ENCODE results near the gene SLC25A26. TPM values are rescaled to one million over a fixed set of nuclear protein-coding genes. Genes with fewer than 3 reads are reported as not detected.

Gene SLC25A26
- total and polyA plus RNA-seq, 2 experiments from 2014 or later: 19.8 to 25.7 TPM

GRCh38 chr3:66427352-66427751 lies 206.6 kb downstream of the SLC25A26 start:
- Histone ChIP-seq H3K9me3 (ENCODE audit: low read depth) (no peaks in the 10 kb centered on the region), H3K4me1 (ENCODE audit: insufficient read depth) (no peaks in the 10 kb centered on the region), H3K4me3 (no peak overlapping the region), H3K79me2 (peaks cover 2% of the 10 kb centered on the region), H3K36me3 (replicated peaks; ENCODE audit: insufficient read depth, low read depth) (no peaks in the 10 kb centered on the region), H4K20me1 (ENCODE audit: insufficient read depth, poor library complexity, severe bottlenecking) (no peaks in the 10 kb centered on the region), H3K4me2 (no peak overlapping the region), H3K9me2 (replicated peaks; ENCODE audit: insufficient read depth) (no peaks in the 10 kb centered on the region), H3K27ac (no peak overlapping the region), H3K27me3 (no peaks in the 10 kb centered on the region), H2AFZ (no peak overlapping the region)
- no peak for DNase-seq (ENCODE audit: low spot score)
- WGBS (ENCODE audit: low lambda C conversion rate, missing lambda C conversion rate): 99% methylated on average over 3 of the region's 3 CpGs
- TF ChIP-seq EZH2 (IDR thresholded peaks at IDR 0.05; ENCODE audit: borderline replicate concordance) (no peak), EZH2phosphoT487 (IDR thresholded peaks at IDR 0.05; ENCODE audit: low read depth, severe bottlenecking, unreplicated experiment) (no peak), CTCF (IDR thresholded peaks at IDR 0.05; ENCODE audit: poor library complexity) (no peak)

- Histone ChIP-seq H3K9me3 (ENCODE audit: low read depth) (no peaks in the 10 kb centered on the region), H3K4me3 (no peak overlapping the region), H3K79me2 (peaks cover 2% of the 10 kb centered on the region), H3K36me3 (replicated peaks; ENCODE audit: insufficient read depth, low read depth) (no peaks in the 10 kb centered on the region), H2AFZ (no peak overlapping the region), H3K4me1 (ENCODE audit: insufficient read depth) (no peaks in the 10 kb centered on the region), H3K9me2 (replicated peaks; ENCODE audit: insufficient read depth) (no peaks in the 10 kb centered on the region), H3K27ac (no peak overlapping the region), H4K20me1 (ENCODE audit: insufficient read depth, poor library complexity, severe bottlenecking) (no peaks in the 10 kb centered on the region), H3K27me3 (no peaks in the 10 kb centered on the region), H3K4me2 (peak overlapping the region; percentile 13)
- no peak for DNase-seq (ENCODE audit: low spot score)
- 80% methylated on average over 5 of the region's 5 CpGs for WGBS (ENCODE audit: low lambda C conversion rate, missing lambda C conversion rate)
- TF ChIP-seq CTCF (IDR thresholded peaks at IDR 0.05; ENCODE audit: poor library complexity) (no peak), EZH2 (IDR thresholded peaks at IDR 0.05; ENCODE audit: borderline replicate concordance) (no peak), EZH2phosphoT487 (IDR thresholded peaks at IDR 0.05; ENCODE audit: low read depth, severe bottlenecking, unreplicated experiment) (no peak)
Measured at GRCh38 chr3:66427951-66428474, 207.2 kb downstream of the SLC25A26 start.

Small RNA genes lying within 50 kb of the gene (small RNA-seq; reads per million reads assigned to genes)
- gene RN7SL482P (not detected), gene RNU6-787P (not detected)

Other genes starting within 250 kb of the SLC25A26 start
- gene MAGI1, start 182.1 kb upstream of the SLC25A26 start, total RNA-seq: 43.5 and 47.8 TPM in 2 replicates
- gene MAGI1, start 182.1 kb upstream of the SLC25A26 start, polyA plus RNA-seq: 25.8 and 26.2 TPM in 2 replicates

Measured in hepatocyte (in vitro differentiated cells).